ENCODE measurements around the gene PSME1. TPM values are rescaled to one million over a fixed set of nuclear protein-coding genes. Genes with fewer than 3 reads are reported as not detected.

PSME1 gene
- total and polyA plus RNA-seq, 2 of the 13 experiments (the other 11 are each of a cell fraction or from before 2014, with no cell fraction given): 159 to 608 TPM

DNA sequence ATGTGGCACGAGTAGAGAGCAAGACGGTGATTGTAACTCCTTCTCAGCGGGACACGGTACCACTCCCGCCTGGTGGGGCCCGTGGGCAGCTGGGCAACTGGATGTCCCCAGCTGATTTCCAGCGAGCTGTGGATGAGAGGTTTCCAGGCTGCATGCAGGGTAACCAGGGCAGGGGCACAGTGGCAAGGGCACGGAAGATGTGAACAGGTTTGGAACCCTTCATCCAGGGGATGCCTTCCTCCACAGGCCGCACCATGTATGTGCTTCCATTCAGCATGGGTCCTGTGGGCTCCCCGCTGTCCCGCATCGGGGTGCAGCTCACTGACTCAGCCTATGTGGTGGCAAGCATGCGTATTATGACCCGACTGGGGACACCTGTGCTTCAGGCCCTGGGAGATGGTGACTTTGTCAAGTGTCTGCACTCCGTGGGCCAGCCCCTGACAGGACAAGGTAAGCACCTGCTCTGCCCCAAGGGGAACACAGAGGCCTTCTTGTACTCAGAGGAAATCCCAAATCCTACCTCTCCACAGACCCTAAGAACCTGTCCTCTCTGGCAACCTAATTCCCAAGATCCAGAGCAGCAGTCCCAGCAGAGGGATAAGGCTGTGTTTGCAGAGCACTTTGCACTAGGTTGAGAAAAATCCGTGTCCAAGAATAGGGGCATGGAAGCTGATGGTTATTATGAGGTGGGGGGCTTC, 37.6 kb upstream of the PSME1 start (continued):
- TF ChIP-seq GTF3A (CRISPR knock-in tag; conservative IDR thresholded peaks at IDR 0.05) (no peak), ZNF619 (CRISPR knock-in tag; IDR thresholded peaks at IDR 0.05) (0 out of 2 replicates have a peak, but pooled peaks have one; percentile 19), PHF5A (CRISPR knock-in tag; IDR thresholded peaks at IDR 0.05; ENCODE audit: low read depth, unreplicated experiment) (no peak), ZMYM3 (CRISPR knock-in tag; IDR thresholded peaks at IDR 0.05) (0 out of 2 replicates have a peak, but pooled peaks have one; percentile 14), POLR2G (IDR thresholded peaks at IDR 0.05; ENCODE audit: low read depth, low read length) (peak; percentile 22), MTA3 (CRISPR knock-in tag; IDR thresholded peaks at IDR 0.05) (no peak), CBX5 (CRISPR knock-in tag; IDR thresholded peaks at IDR 0.05; ENCODE audit: borderline replicate concordance) (peak; percentile 24; the same call in 1 of the 2 replicates), TEAD2 (CRISPR knock-in tag; IDR thresholded peaks at IDR 0.05) (peak; percentile 77)
- TF ChIP-seq, protein P1, sequence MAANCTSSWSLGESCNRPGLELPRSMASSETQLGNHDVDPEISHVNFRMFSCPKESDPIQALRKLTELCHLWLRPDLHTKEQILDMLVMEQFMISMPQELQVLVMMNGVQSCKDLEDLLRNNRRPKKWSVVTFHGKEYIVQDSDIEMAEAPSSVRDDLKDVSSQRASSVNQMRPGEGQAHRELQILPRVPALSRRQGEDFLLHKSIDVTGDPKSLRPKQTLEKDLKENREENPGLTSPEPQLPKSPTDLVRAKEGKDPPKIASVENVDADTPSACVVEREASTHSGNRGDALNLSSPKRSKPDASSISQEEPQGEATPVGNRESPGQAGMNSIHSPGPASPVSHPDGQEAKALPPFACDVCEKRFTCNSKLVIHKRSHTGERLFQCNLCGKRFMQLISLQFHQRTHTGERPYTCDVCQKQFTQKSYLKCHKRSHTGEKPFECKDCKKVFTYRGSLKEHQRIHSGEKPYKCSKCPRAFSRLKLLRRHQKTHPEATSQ (CRISPR knock-in tag; IDR thresholded peaks at IDR 0.05; ENCODE audit: borderline replicate concordance): 0 out of 2 replicates have a peak, but pooled peaks have one; percentile 43
- TF ChIP-seq, protein P2, sequence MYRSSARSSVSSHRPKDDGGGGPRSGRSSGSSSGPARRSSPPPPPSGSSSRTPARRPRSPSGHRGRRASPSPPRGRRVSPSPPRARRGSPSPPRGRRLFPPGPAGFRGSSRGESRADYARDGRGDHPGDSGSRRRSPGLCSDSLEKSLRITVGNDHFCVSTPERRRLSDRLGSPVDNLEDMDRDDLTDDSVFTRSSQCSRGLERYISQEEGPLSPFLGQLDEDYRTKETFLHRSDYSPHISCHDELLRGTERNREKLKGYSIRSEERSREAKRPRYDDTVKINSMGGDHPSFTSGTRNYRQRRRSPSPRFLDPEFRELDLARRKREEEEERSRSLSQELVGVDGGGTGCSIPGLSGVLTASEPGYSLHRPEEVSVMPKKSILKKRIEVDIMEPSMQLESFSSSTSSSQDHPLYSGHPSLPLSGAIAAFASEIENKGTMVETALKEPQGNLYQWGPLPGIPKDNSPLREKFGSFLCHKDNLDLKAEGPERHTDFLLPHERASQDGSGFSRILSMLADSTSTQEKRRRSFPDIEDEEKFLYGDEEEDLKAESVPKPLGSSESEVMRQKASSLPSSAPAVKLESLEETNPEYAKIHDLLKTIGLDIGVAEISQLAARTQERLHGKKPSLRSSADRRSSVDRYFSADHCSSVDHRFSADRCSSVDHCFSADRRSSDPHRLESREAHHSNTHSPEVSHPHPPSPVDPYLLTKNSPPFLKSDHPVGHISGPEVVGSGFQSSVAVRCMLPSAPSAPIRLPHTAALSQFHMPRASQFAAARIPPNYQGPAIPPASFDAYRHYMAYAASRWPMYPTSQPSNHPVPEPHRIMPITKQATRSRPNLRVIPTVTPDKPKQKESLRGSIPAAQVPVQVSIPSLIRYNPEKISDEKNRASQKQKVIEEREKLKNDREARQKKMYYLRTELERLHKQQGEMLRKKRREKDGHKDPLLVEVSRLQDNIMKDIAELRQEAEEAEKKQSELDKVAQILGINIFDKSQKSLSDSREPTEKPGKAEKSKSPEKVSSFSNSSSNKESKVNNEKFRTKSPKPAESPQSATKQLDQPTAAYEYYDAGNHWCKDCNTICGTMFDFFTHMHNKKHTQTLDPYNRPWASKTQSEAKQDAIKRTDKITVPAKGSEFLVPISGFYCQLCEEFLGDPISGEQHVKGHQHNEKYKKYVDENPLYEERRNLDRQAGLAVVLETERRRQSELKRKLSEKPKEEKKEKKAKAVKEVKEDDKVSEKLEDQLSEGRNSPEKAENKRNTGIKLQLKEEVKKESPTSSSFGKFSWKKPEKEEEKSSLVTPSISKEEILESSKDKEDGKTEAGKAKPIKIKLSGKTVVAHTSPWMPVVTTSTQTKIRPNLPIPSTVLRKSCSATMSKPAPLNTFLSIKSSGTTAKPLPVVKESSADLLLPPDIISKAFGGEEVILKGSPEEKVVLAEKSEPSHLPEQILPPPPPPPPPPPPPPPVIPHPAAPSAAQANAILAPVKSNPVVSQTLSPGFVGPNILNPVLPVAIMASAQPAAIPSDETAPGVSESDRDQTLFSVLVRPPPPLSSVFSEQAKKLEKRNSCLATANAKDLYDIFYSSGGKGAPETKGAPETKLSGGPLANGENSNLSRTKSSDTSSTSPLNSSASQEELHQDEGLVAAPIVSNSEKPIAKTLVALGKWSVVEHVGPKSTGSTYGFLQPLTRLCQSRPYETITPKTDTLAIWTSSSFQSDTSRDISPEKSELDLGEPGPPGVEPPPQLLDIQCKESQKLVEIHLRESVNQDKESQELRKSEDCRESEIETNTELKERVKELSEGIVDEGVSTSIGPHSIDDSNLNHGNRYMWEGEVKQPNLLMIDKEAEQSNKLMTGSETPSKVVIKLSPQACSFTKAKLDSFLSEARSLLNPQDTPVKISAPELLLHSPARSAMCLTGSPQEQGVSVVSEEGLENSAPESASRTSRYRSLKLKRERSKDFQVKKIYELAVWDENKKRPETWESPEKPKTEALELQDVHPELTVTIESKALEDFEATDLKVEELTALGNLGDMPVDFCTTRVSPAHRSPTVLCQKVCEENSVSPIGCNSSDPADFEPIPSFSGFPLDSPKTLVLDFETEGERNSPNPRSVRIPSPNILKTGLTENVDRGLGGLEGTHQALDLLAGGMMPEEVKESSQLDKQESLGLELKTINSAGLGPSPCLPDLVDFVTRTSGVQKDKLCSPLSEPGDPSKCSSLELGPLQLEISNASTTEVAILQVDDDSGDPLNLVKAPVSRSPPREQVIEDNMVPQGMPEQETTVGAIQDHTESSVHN (CRISPR knock-in tag; IDR thresholded peaks at IDR 0.05): 0 out of 2 replicates have a peak, but pooled peaks have one; percentile 62

Data from HepG2 (cell line).